ENCODE data around the gene DMXL1. TPM values are rescaled to one million over a fixed set of nuclear protein-coding genes. Genes with fewer than 3 reads are reported as not detected.
"Not testable (repeated sequence)": the region's sequence is repeated elsewhere in the genome, so short reads cannot be mapped to it uniquely, and the experiment has no call there.

Gene DMXL1
- total RNA-seq, 1 donor: 31.9 TPM

GRCh38 chr5:119135743-119136142 is 64.9 kb downstream of the DMXL1 start:
- H3K4me3 ChIP-seq (ENCODE audit: low read length); H3K27me3 ChIP-seq (ENCODE audit: insufficient read depth, low read length); H3K4me1 ChIP-seq (ENCODE audit: insufficient read depth, low read length): not testable (repeated sequence)

GRCh38 chr5:119136666-119137318 is 65.9 kb downstream of the DMXL1 start:
- no peaks in the 10 kb centered on the region for H3K4me1 ChIP-seq (ENCODE audit: insufficient read depth, low read length)
- no peak overlapping the region for H3K4me3 ChIP-seq (ENCODE audit: low read length)
- no peaks in the 10 kb centered on the region for H3K27me3 ChIP-seq (ENCODE audit: insufficient read depth, low read length)
- H3K9me3 ChIP-seq (ENCODE audit: low read depth, low read length): peaks cover 7% of the 10 kb centered on the region

More at GRCh38 chr5:119135743-119136142, 64.9 kb downstream of the DMXL1 start:
- not testable (repeated sequence) for H3K9me3 ChIP-seq (ENCODE audit: low read depth, low read length)

- Histone ChIP-seq H3K9me3 (ENCODE audit: low read depth, low read length) (no peaks in the 10 kb centered on the region), H3K4me1 (ENCODE audit: insufficient read depth, low read length) (no peaks in the 10 kb centered on the region), H3K4me3 (ENCODE audit: low read length) (no peak overlapping the region), H3K27me3 (ENCODE audit: insufficient read depth, low read length) (no peaks in the 10 kb centered on the region)
These were observed 82.7 kb downstream of the DMXL1 start for GRCh38 chr5:119153629-119154028.

GRCh38 chr5:119158144-119158543 is 87.3 kb downstream of the DMXL1 start:
- H3K4me3 ChIP-seq (ENCODE audit: low read length): no peak overlapping the region
- no peaks in the 10 kb centered on the region for H3K9me3 ChIP-seq (ENCODE audit: low read depth, low read length)
- no peaks in the 10 kb centered on the region for H3K27me3 ChIP-seq (ENCODE audit: insufficient read depth, low read length)
- no peaks in the 10 kb centered on the region for H3K4me1 ChIP-seq (ENCODE audit: insufficient read depth, low read length)

- Histone ChIP-seq H3K27me3 (ENCODE audit: insufficient read depth, low read length) (no peaks in the 10 kb centered on the region), H3K4me1 (ENCODE audit: insufficient read depth, low read length) (no peaks in the 10 kb centered on the region), H3K9me3 (ENCODE audit: low read depth, low read length) (no peaks in the 10 kb centered on the region), H3K4me3 (ENCODE audit: low read length) (no peak overlapping the region)
These were observed 90.5 kb downstream of the DMXL1 start for GRCh38 chr5:119161430-119161829.

- H3K9me3 ChIP-seq (ENCODE audit: low read depth, low read length): no peaks in the 10 kb centered on the region
- peaks cover 4% of the 10 kb centered on the region for H3K4me1 ChIP-seq (ENCODE audit: insufficient read depth, low read length)
- no peak overlapping the region for H3K4me3 ChIP-seq (ENCODE audit: low read length)
- no peaks in the 10 kb centered on the region for H3K27me3 ChIP-seq (ENCODE audit: insufficient read depth, low read length)
These were observed 95.1 kb downstream of the DMXL1 start for GRCh38 chr5:119166026-119166425.

GRCh38 chr5:119168401-119168800 is 97.5 kb downstream of the DMXL1 start:
- H3K27me3 ChIP-seq (ENCODE audit: insufficient read depth, low read length): no peaks in the 10 kb centered on the region
- no peaks in the 10 kb centered on the region for H3K9me3 ChIP-seq (ENCODE audit: low read depth, low read length)
- peaks cover 4% of the 10 kb centered on the region for H3K4me1 ChIP-seq (ENCODE audit: insufficient read depth, low read length)
- no peak overlapping the region for H3K4me3 ChIP-seq (ENCODE audit: low read length)

- H3K9me3 ChIP-seq (ENCODE audit: low read depth, low read length): no peaks in the 10 kb centered on the region
- H3K4me1 ChIP-seq (ENCODE audit: insufficient read depth, low read length): peaks cover 4% of the 10 kb centered on the region
- no peak overlapping the region for H3K4me3 ChIP-seq (ENCODE audit: low read length)
- H3K27me3 ChIP-seq (ENCODE audit: insufficient read depth, low read length): no peaks in the 10 kb centered on the region
These were observed 100.8 kb downstream of the DMXL1 start for GRCh38 chr5:119171686-119172085.

- H3K4me3 ChIP-seq (ENCODE audit: low read length): no peak overlapping the region
- H3K9me3 ChIP-seq (ENCODE audit: low read depth, low read length): no peaks in the 10 kb centered on the region
- no peaks in the 10 kb centered on the region for H3K4me1 ChIP-seq (ENCODE audit: insufficient read depth, low read length)
- H3K27me3 ChIP-seq (ENCODE audit: insufficient read depth, low read length): no peaks in the 10 kb centered on the region
These were observed 103.8 kb downstream of the DMXL1 start for GRCh38 chr5:119174578-119175163.

- Histone ChIP-seq H3K27me3 (ENCODE audit: insufficient read depth, low read length) (no peaks in the 10 kb centered on the region), H3K9me3 (ENCODE audit: low read depth, low read length) (no peaks in the 10 kb centered on the region), H3K4me1 (ENCODE audit: insufficient read depth, low read length) (no peaks in the 10 kb centered on the region), H3K4me3 (ENCODE audit: low read length) (no peak overlapping the region)
These were observed 105.9 kb downstream of the DMXL1 start for GRCh38 chr5:119176785-119177184.

GRCh38 chr5:119177226-119177625 is 106.3 kb downstream of the DMXL1 start:
- no peaks in the 10 kb centered on the region for H3K9me3 ChIP-seq (ENCODE audit: low read depth, low read length)
- H3K27me3 ChIP-seq (ENCODE audit: insufficient read depth, low read length): no peaks in the 10 kb centered on the region
- H3K4me3 ChIP-seq (ENCODE audit: low read length): no peak overlapping the region
- no peaks in the 10 kb centered on the region for H3K4me1 ChIP-seq (ENCODE audit: insufficient read depth, low read length)

- Histone ChIP-seq H3K4me3 (ENCODE audit: low read length) (no peak overlapping the region), H3K27me3 (ENCODE audit: insufficient read depth, low read length) (no peaks in the 10 kb centered on the region), H3K4me1 (ENCODE audit: insufficient read depth, low read length) (no peaks in the 10 kb centered on the region), H3K9me3 (ENCODE audit: low read depth, low read length) (no peaks in the 10 kb centered on the region)
These were observed 107.5 kb downstream of the DMXL1 start for GRCh38 chr5:119178435-119178834.

- Histone ChIP-seq H3K4me1 (ENCODE audit: insufficient read depth, low read length) (no peaks in the 10 kb centered on the region), H3K27me3 (ENCODE audit: insufficient read depth, low read length) (no peaks in the 10 kb centered on the region), H3K9me3 (ENCODE audit: low read depth, low read length) (no peaks in the 10 kb centered on the region), H3K4me3 (ENCODE audit: low read length) (no peak overlapping the region)
These were observed 109.2 kb downstream of the DMXL1 start for GRCh38 chr5:119179857-119180641.

GRCh38 chr5:119185512-119185911 is 114.6 kb downstream of the DMXL1 start:
- not testable (repeated sequence) for H3K4me1 ChIP-seq (ENCODE audit: insufficient read depth, low read length); H3K27me3 ChIP-seq (ENCODE audit: insufficient read depth, low read length); H3K4me3 ChIP-seq (ENCODE audit: low read length); H3K9me3 ChIP-seq (ENCODE audit: low read depth, low read length)

GRCh38 chr5:119187776-119188529 is 117.1 kb downstream of the DMXL1 start:
- Histone ChIP-seq H3K27me3 (ENCODE audit: insufficient read depth, low read length) (no peaks in the 10 kb centered on the region), H3K4me1 (ENCODE audit: insufficient read depth, low read length) (peaks cover 8% of the 10 kb centered on the region), H3K4me3 (ENCODE audit: low read length) (no peak overlapping the region), H3K9me3 (ENCODE audit: low read depth, low read length) (no peaks in the 10 kb centered on the region)

Data from mononuclear cell (primary cell).